ENCODE data around the gene MYO9A.

DNA sequence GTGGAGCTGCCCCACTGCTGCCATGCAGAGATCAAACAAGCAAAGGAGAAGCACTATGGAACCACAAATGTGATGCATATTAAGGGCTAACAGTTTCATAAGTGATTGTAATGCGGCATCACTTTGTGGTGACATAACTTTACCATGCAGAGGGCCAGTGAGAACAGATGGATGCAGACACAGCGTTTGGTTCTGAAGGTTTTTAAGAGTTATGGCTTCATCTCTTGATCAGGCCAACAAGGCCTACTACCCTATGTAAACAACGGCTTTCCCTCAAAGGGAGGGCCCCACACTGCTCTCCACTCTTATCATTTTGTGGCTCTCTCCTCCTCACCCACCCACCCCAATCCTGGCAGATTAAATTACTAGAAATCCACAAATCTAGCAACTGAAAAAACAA, 294.1 kb downstream of the MYO9A start:
- TF ChIP-seq, protein P1, sequence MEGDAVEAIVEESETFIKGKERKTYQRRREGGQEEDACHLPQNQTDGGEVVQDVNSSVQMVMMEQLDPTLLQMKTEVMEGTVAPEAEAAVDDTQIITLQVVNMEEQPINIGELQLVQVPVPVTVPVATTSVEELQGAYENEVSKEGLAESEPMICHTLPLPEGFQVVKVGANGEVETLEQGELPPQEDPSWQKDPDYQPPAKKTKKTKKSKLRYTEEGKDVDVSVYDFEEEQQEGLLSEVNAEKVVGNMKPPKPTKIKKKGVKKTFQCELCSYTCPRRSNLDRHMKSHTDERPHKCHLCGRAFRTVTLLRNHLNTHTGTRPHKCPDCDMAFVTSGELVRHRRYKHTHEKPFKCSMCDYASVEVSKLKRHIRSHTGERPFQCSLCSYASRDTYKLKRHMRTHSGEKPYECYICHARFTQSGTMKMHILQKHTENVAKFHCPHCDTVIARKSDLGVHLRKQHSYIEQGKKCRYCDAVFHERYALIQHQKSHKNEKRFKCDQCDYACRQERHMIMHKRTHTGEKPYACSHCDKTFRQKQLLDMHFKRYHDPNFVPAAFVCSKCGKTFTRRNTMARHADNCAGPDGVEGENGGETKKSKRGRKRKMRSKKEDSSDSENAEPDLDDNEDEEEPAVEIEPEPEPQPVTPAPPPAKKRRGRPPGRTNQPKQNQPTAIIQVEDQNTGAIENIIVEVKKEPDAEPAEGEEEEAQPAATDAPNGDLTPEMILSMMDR (IDR thresholded peaks at IDR 0.05): no peak
- no peak for TF ChIP-seq POLR2A (IDR thresholded peaks at IDR 0.05)
